ENCODE measurements around the gene NCAN. TPM values are rescaled to one million over a fixed set of nuclear protein-coding genes. Genes with fewer than 3 reads are reported as not detected.

Gene NCAN
- total RNA-seq, 1 donor from 2014 or later: 0.14 TPM

GRCh38 chr19:19238126-19238894 is 26.6 kb downstream of the NCAN start:
- H3K36me3 ChIP-seq (ENCODE audit: insufficient read depth, low read length): no peaks in the 10 kb centered on the region
- peaks cover 24% of the 10 kb centered on the region for H3K27me3 Mint-ChIP-seq (ENCODE audit: low read depth, unreplicated experiment)
- no peak for DNase-seq (ENCODE audit: low read depth)
- no peak overlapping the region for H2AFZ ChIP-seq (ENCODE audit: low read depth, low read length)
- H3K4me1 ChIP-seq (ENCODE audit: insufficient read depth, low read length): no peaks in the 10 kb centered on the region
- FAIRE-seq: no peak
- H3K36me3 Mint-ChIP-seq (ENCODE audit: low read depth, unreplicated experiment): peaks cover 5% of the 10 kb centered on the region
- H3K4me3 ChIP-seq (ENCODE audit: insufficient read depth, low read depth, low read length): no peak overlapping the region
- no peak overlapping the region for H3K27ac ChIP-seq (ENCODE audit: low read depth, low read length)
- no peak overlapping the region for H3K27ac Mint-ChIP-seq (ENCODE audit: unreplicated experiment)
- H3K4me1 Mint-ChIP-seq (ENCODE audit: low read depth, unreplicated experiment): no peaks in the 10 kb centered on the region
- no peaks in the 10 kb centered on the region for H3K79me2 ChIP-seq (ENCODE audit: insufficient read depth, low read length)
- peaks cover 15% of the 10 kb centered on the region for H3K9me3 ChIP-seq (ENCODE audit: insufficient read depth, low read depth, low read length)
- TF ChIP-seq CTCF (IDR thresholded peaks at IDR 0.05; ENCODE audit: insufficient read depth, low read depth, low read length): no peak
- TF ChIP-seq EZH2 (IDR thresholded peaks at IDR 0.05; ENCODE audit: insufficient read depth, low read length): no peak
- no peaks in the 10 kb centered on the region for H4K20me1 ChIP-seq (ENCODE audit: insufficient read depth, low read length)
- H3K4me2 ChIP-seq (ENCODE audit: low read length): no peak overlapping the region
- no peak overlapping the region for H3K4me3 Mint-ChIP-seq (ENCODE audit: unreplicated experiment)
- peaks cover 15% of the 10 kb centered on the region for H3K9me3 Mint-ChIP-seq (ENCODE audit: unreplicated experiment)
- no peak overlapping the region for H3K9ac ChIP-seq (ENCODE audit: low read length)
- H3K27me3 ChIP-seq (ENCODE audit: insufficient read depth, low read length): no peaks in the 10 kb centered on the region

GRCh38 chr19:19239675-19240074 is 27.9 kb downstream of the NCAN start:
- Histone ChIP-seq H3K9me3 (ENCODE audit: insufficient read depth, low read depth, low read length) (peaks cover 4% of the 10 kb centered on the region), H3K79me2 (ENCODE audit: insufficient read depth, low read length) (no peaks in the 10 kb centered on the region), H4K20me1 (ENCODE audit: insufficient read depth, low read length) (no peaks in the 10 kb centered on the region), H2AFZ (ENCODE audit: low read depth, low read length) (no peak overlapping the region), H3K9ac (ENCODE audit: low read length) (no peak overlapping the region), H3K27ac (ENCODE audit: low read depth, low read length) (no peak overlapping the region), H3K27me3 (ENCODE audit: insufficient read depth, low read length) (no peaks in the 10 kb centered on the region), H3K36me3 (ENCODE audit: insufficient read depth, low read length) (no peaks in the 10 kb centered on the region), H3K4me3 (ENCODE audit: insufficient read depth, low read depth, low read length) (no peak overlapping the region), H3K4me2 (ENCODE audit: low read length) (no peak overlapping the region), H3K4me1 (ENCODE audit: insufficient read depth, low read length) (no peaks in the 10 kb centered on the region)
- no peak overlapping the region for H3K4me3 Mint-ChIP-seq (ENCODE audit: unreplicated experiment)
- TF ChIP-seq EZH2 (IDR thresholded peaks at IDR 0.05; ENCODE audit: insufficient read depth, low read length) (no peak), CTCF (IDR thresholded peaks at IDR 0.05; ENCODE audit: insufficient read depth, low read depth, low read length) (no peak)
- peaks cover 6% of the 10 kb centered on the region for H3K9me3 Mint-ChIP-seq (ENCODE audit: unreplicated experiment)
- DNase-seq (ENCODE audit: low read depth): no peak
- H3K36me3 Mint-ChIP-seq (ENCODE audit: low read depth, unreplicated experiment): peaks cover 2% of the 10 kb centered on the region
- peaks cover 24% of the 10 kb centered on the region for H3K27me3 Mint-ChIP-seq (ENCODE audit: low read depth, unreplicated experiment)
- H3K27ac Mint-ChIP-seq (ENCODE audit: unreplicated experiment): no peak overlapping the region
- no peaks in the 10 kb centered on the region for H3K4me1 Mint-ChIP-seq (ENCODE audit: low read depth, unreplicated experiment)
- no peak for FAIRE-seq

- no peaks in the 10 kb centered on the region for H3K4me1 Mint-ChIP-seq (ENCODE audit: low read depth, unreplicated experiment)
- Histone ChIP-seq H3K79me2 (ENCODE audit: insufficient read depth, low read length) (no peaks in the 10 kb centered on the region), H3K27ac (ENCODE audit: low read depth, low read length) (no peak overlapping the region), H3K27me3 (ENCODE audit: insufficient read depth, low read length) (no peaks in the 10 kb centered on the region), H3K36me3 (ENCODE audit: insufficient read depth, low read length) (no peaks in the 10 kb centered on the region), H3K4me2 (ENCODE audit: low read length) (no peak overlapping the region), H3K4me1 (ENCODE audit: insufficient read depth, low read length) (no peaks in the 10 kb centered on the region), H2AFZ (ENCODE audit: low read depth, low read length) (no peak overlapping the region), H3K4me3 (ENCODE audit: insufficient read depth, low read depth, low read length) (no peak overlapping the region), H3K9me3 (ENCODE audit: insufficient read depth, low read depth, low read length) (no peaks in the 10 kb centered on the region), H3K9ac (ENCODE audit: low read length) (no peak overlapping the region), H4K20me1 (ENCODE audit: insufficient read depth, low read length) (no peaks in the 10 kb centered on the region)
- H3K4me3 Mint-ChIP-seq (ENCODE audit: unreplicated experiment): no peak overlapping the region
- H3K27ac Mint-ChIP-seq (ENCODE audit: unreplicated experiment): no peak overlapping the region
- peaks cover 6% of the 10 kb centered on the region for H3K9me3 Mint-ChIP-seq (ENCODE audit: unreplicated experiment)
- H3K27me3 Mint-ChIP-seq (ENCODE audit: low read depth, unreplicated experiment): peaks cover 24% of the 10 kb centered on the region
- no peak for DNase-seq (ENCODE audit: low read depth)
- H3K36me3 Mint-ChIP-seq (ENCODE audit: low read depth, unreplicated experiment): peaks cover 2% of the 10 kb centered on the region
- FAIRE-seq: no peak
- TF ChIP-seq CTCF (IDR thresholded peaks at IDR 0.05; ENCODE audit: insufficient read depth, low read depth, low read length) (no peak), EZH2 (IDR thresholded peaks at IDR 0.05; ENCODE audit: insufficient read depth, low read length) (no peak)
These were observed 28.7 kb downstream of the NCAN start for GRCh38 chr19:19240476-19240875.

Data from astrocyte (in vitro differentiated cells and primary cell).